Keratinocyte (primary cell): ENCODE measurements around the gene UQCRH. TPM values are rescaled to one million over a fixed set of nuclear protein-coding genes. Genes with fewer than 3 reads are reported as not detected.

Experiments
- DNase-seq: peaks from one replicate; pipeline ENCODE4 v3.0.0-alpha.2; 2011; ENCODE audit warnings: low read depth, missing footprints, low spot score
- FAIRE-seq: peaks from 2 replicates; lab custom pipeline; 2011; peaks lifted over from hg19 to GRCh38; lab: Jason Lieb, UNC
- H2AFZ ChIP-seq: 2 replicates; pipeline ENCODE4 v1.6.0; 2012; ENCODE audit warnings: low read length, control low read depth, inconsistent platforms; ENCODE audit not compliant: control insufficient read depth
- H3K27ac ChIP-seq: 2 replicates; pipeline ENCODE4 v1.5.1; 2011; ENCODE audit warnings: low read length; ENCODE audit not compliant: control insufficient read depth, insufficient read depth
- H3K27me3 ChIP-seq: 3 replicates; pipeline ENCODE4 v1.6.0; 2011; ENCODE audit warnings: low read length; ENCODE audit not compliant: control insufficient read depth, insufficient read depth; ENCODE audit errors: extremely low read depth
- H3K36me3 ChIP-seq, 2 experiments: 2 replicates in 1 of 2; 3 replicates in 1 of 2; pipeline ENCODE4 v1.5.1; 2011; ENCODE audit warnings: low read length in 2 of 2, mild to moderate bottlenecking in 1 of 2; ENCODE audit not compliant: control insufficient read depth in 2 of 2, insufficient read depth in 2 of 2; ENCODE audit errors: extremely low read depth in 1 of 2
- H3K4me1 ChIP-seq: 3 replicates; pipeline ENCODE4 v1.5.1; 2011; ENCODE audit warnings: low read length; ENCODE audit not compliant: control insufficient read depth, insufficient read depth; ENCODE audit errors: extremely low read depth
- H3K4me2 ChIP-seq: 3 replicates; pipeline ENCODE4 v1.6.0; 2011; ENCODE audit warnings: low read depth, low read length; ENCODE audit not compliant: control insufficient read depth, insufficient read depth; ENCODE audit errors: extremely low read depth
- H3K4me3 ChIP-seq, 3 experiments: fragments of 200-600 bp in 1 of 3; sonication (generic) in 1 of 3; 2 replicates in 2 of 3; 3 replicates in 1 of 3; pipeline ENCODE4 v1.5.1; 2011 to 2016; ENCODE audit warnings: low read length in 3 of 3, mild to moderate bottlenecking in 3 of 3, control low read depth in 2 of 3, inconsistent platforms in 1 of 3, low read depth in 1 of 3, mixed read lengths in 1 of 3, mixed run types in 1 of 3, moderate library complexity in 1 of 3; ENCODE audit not compliant: control insufficient read depth in 2 of 3, insufficient read depth in 2 of 3; ENCODE audit errors: extremely low read depth in 1 of 3
- H3K79me2 ChIP-seq: 2 replicates; pipeline ENCODE4 v1.6.0; 2012; ENCODE audit warnings: low read length; ENCODE audit not compliant: control insufficient read depth, insufficient read depth
- H3K9ac ChIP-seq: 3 replicates; pipeline ENCODE4 v1.6.0; 2011; ENCODE audit warnings: low read length; ENCODE audit not compliant: control insufficient read depth, insufficient read depth; ENCODE audit errors: extremely low read depth
- H3K9me1 ChIP-seq: 3 replicates; pipeline ENCODE4 v1.6.0; 2011; ENCODE audit warnings: low read length; ENCODE audit not compliant: control insufficient read depth, insufficient read depth; ENCODE audit errors: extremely low read depth
- H3K9me3 ChIP-seq: 2 replicates; pipeline ENCODE4 v1.5.1; 2012; ENCODE audit warnings: low read depth, low read length; ENCODE audit not compliant: control insufficient read depth
- H4K20me1 ChIP-seq: 3 replicates; pipeline ENCODE4 v1.6.0; 2011; ENCODE audit warnings: low read length; ENCODE audit not compliant: control insufficient read depth, insufficient read depth; ENCODE audit errors: extremely low read depth
- EZH2 ChIP-seq: IDR thresholded peaks from one replicate; pipeline ENCODE4 v1.6.1; 2012; ENCODE audit warnings: inconsistent platforms, mild to moderate bottlenecking, low read length, moderate library complexity
- dilution Hi-C: fragments of 300-500 bp; cut with MboI; formaldehyde crosslinking; loops from one replicate; pipeline ENCODE4 v1.7.0; 2020; ENCODE audit warnings: low sequenced_read_pairs; ENCODE audit not compliant: extremely low pct_ligation_motif_present
- polyA plus RNA-seq, 5 experiments: library from polyadenylated mRNA; depleted of rRNA in 3 of 5; stranded (reverse) in 3 of 5; stranded (forward) in 1 of 5; unstranded in 1 of 5; fragments of >200 nt; gene quantifications; 1 replicate in 1 of 5; 2 replicates in 3 of 5; 3 replicates in 1 of 5; pipeline versions ENCODE4 v1.2.1 to v1.2.3, GENCODE V29; 2011 to 2012; ENCODE audit warnings: missing spikeins in 2 of 5, low read depth in 1 of 5, low replicate concordance in 1 of 5
- TF ChIP-seq, protein P1 (sequence below), 3 experiments: IDR thresholded peaks in 1 of 3; conservative IDR thresholded peaks in 1 of 3; optimal IDR thresholded peaks in 1 of 3; 2 replicates in 2 of 3; 3 replicates in 1 of 3; pipeline versions ENCODE3 to v1.5.1; 2011; ENCODE audit warnings: low read length in 3 of 3, mild to moderate bottlenecking in 3 of 3, moderate library complexity in 2 of 3, control low read depth in 1 of 3, inconsistent platforms in 1 of 3; ENCODE audit not compliant: insufficient read depth in 2 of 3; ENCODE audit errors: extremely low read depth in 1 of 3

Gene UQCRH
- polyA plus RNA-seq, 1 donor (not counting 4 experiments of a cell fraction or from before 2014, with no cell fraction given): 970 TPM

GRCh38 chr1:46333300-46334029 is 30.0 kb downstream of the UQCRH start:
- Histone ChIP-seq H3K79me2 (no peaks in the 10 kb centered on the region), H3K9me3 (no peaks in the 10 kb centered on the region), H2AFZ (no peak overlapping the region), H3K4me3 (no peak overlapping the region), H3K4me1 (no peaks in the 10 kb centered on the region), H3K36me3 (no peaks in the 10 kb centered on the region), H3K9me1 (no peaks in the 10 kb centered on the region), H3K27me3 (no peaks in the 10 kb centered on the region), H3K4me2 (no peak overlapping the region), H4K20me1 (no peaks in the 10 kb centered on the region), H3K9ac (no peak overlapping the region), H3K27ac (no peak overlapping the region)
- DNase-seq: no peak
- FAIRE-seq: no peak
- TF ChIP-seq, protein P1, sequence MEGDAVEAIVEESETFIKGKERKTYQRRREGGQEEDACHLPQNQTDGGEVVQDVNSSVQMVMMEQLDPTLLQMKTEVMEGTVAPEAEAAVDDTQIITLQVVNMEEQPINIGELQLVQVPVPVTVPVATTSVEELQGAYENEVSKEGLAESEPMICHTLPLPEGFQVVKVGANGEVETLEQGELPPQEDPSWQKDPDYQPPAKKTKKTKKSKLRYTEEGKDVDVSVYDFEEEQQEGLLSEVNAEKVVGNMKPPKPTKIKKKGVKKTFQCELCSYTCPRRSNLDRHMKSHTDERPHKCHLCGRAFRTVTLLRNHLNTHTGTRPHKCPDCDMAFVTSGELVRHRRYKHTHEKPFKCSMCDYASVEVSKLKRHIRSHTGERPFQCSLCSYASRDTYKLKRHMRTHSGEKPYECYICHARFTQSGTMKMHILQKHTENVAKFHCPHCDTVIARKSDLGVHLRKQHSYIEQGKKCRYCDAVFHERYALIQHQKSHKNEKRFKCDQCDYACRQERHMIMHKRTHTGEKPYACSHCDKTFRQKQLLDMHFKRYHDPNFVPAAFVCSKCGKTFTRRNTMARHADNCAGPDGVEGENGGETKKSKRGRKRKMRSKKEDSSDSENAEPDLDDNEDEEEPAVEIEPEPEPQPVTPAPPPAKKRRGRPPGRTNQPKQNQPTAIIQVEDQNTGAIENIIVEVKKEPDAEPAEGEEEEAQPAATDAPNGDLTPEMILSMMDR (optimal IDR thresholded peaks at IDR 0.05 in 1 of 3, IDR thresholded peaks at IDR 0.05 in 1 of 3, conservative IDR thresholded peaks at IDR 0.05 in 1 of 3; ENCODE audit: extremely low read depth in 1 of 3, insufficient read depth in 2 of 3, low read length in 3 of 3): peak in 2 of 3 experiments; percentile 20 to 37
- TF ChIP-seq EZH2: no peak
- dilution Hi-C loops: no loop called here

- DNase-seq (no peak), FAIRE-seq (no peak)
- Histone ChIP-seq H2AFZ (no peak overlapping the region), H3K27ac (no peak overlapping the region), H3K79me2 (no peaks in the 10 kb centered on the region), H3K27me3 (no peaks in the 10 kb centered on the region), H3K9ac (no peak overlapping the region), H3K4me1 (no peaks in the 10 kb centered on the region), H3K9me3 (no peaks in the 10 kb centered on the region), H3K4me3 (no peak overlapping the region), H4K20me1 (no peaks in the 10 kb centered on the region), H3K4me2 (no peak overlapping the region), H3K9me1 (no peaks in the 10 kb centered on the region), H3K36me3 (no peaks in the 10 kb centered on the region)
- TF ChIP-seq, protein P1 (optimal IDR thresholded peaks at IDR 0.05 in 1 of 3, IDR thresholded peaks at IDR 0.05 in 1 of 3, conservative IDR thresholded peaks at IDR 0.05 in 1 of 3; ENCODE audit: extremely low read depth in 1 of 3, insufficient read depth in 2 of 3, low read length in 3 of 3): no peak
- TF ChIP-seq EZH2: no peak
- dilution Hi-C loops: no loop called here
These were observed 30.5 kb downstream of the UQCRH start for GRCh38 chr1:46334030-46334384.
